ENCODE measurements around the gene SDC3. TPM values are rescaled to one million over a fixed set of nuclear protein-coding genes. Genes with fewer than 3 reads are reported as not detected.
A peak's percentile ranks its signal among the peaks of the same experiment; 100 is the strongest.

Gene SDC3
- total RNA-seq, 2 experiments from 2014 or later = 0.19 to 0.49 TPM

- CTCF ChIA-PET = interaction anchor here (8.6 kb wide), 1 partner anchor 106 kb away, joined by 177 read pairs; no protein-coding TSS in a partner anchor
- no peaks in the 10 kb centered on the region for H3K36me3 Mint-ChIP-seq (ENCODE audit: low read depth)
- peaks cover 37% of the 10 kb centered on the region for H3K27me3 Mint-ChIP-seq (ENCODE audit: low read depth)
- H3K9me3 Mint-ChIP-seq = no peaks in the 10 kb centered on the region
- peaks cover 12% of the 10 kb centered on the region for H3K4me1 Mint-ChIP-seq (ENCODE audit: low read depth)
- no peak for DNase-seq
- H3K4me3 Mint-ChIP-seq = no peak overlapping the region
- H3K27ac Mint-ChIP-seq = no peak overlapping the region
- intact Hi-C loops (cut with micrococcal nuclease) = no loop called here
These were observed 252 bp downstream of the SDC3 start for GRCh38 chr1:30908316-30908695.

GRCh38 chr1:30907481-30908315 is 860 bp downstream of the SDC3 start:
- no peaks in the 10 kb centered on the region for H3K9me3 Mint-ChIP-seq
- no peaks in the 10 kb centered on the region for H3K36me3 Mint-ChIP-seq (ENCODE audit: low read depth)
- H3K4me1 Mint-ChIP-seq (ENCODE audit: low read depth) = peaks cover 10% of the 10 kb centered on the region
- CTCF ChIA-PET = interaction anchor here (1.1 to 8.6 kb wide), 3 partner anchors 105 to 124 kb away, joined by 6 to 177 read pairs (median 33); no protein-coding TSS in a partner anchor
- DNase-seq = no peak
- H3K27ac Mint-ChIP-seq = no peak overlapping the region
- intact Hi-C loops (cut with micrococcal nuclease) = no loop called here
- peaks cover 37% of the 10 kb centered on the region for H3K27me3 Mint-ChIP-seq (ENCODE audit: low read depth)
- peak overlapping the region; percentile 69 for H3K4me3 Mint-ChIP-seq

- H3K27ac Mint-ChIP-seq = no peak overlapping the region
- H3K36me3 Mint-ChIP-seq (ENCODE audit: low read depth) = no peaks in the 10 kb centered on the region
- intact Hi-C loops (cut with micrococcal nuclease) = no loop called here
- CTCF ChIA-PET = interaction anchor here (1.1 to 4.6 kb wide), 2 partner anchors 105 to 123 kb away, joined by 6 to 33 read pairs; no protein-coding TSS in a partner anchor
- peak overlapping the region; percentile 69 for H3K4me3 Mint-ChIP-seq
- DNase-seq = no peak
- H3K9me3 Mint-ChIP-seq = no peaks in the 10 kb centered on the region
- H3K4me1 Mint-ChIP-seq (ENCODE audit: low read depth) = peaks cover 10% of the 10 kb centered on the region
- peaks cover 37% of the 10 kb centered on the region for H3K27me3 Mint-ChIP-seq (ENCODE audit: low read depth)
These were observed 1.7 kb downstream of the SDC3 start for GRCh38 chr1:30906631-30907441.

GRCh38 chr1:30905916-30906620 is 2.5 kb downstream of the SDC3 start:
- intact Hi-C loops (cut with micrococcal nuclease) = no loop called here
- CTCF ChIA-PET = interaction anchor here (1.1 to 4.6 kb wide), 2 partner anchors 105 to 122 kb away, joined by 6 to 33 read pairs; no protein-coding TSS in a partner anchor

GRCh38 chr1:30905403-30905802 is 3.2 kb downstream of the SDC3 start:
- Mint-ChIP-seq H3K4me3 (no peak overlapping the region), H3K9me3 (no peaks in the 10 kb centered on the region), H3K36me3 (ENCODE audit: low read depth) (no peaks in the 10 kb centered on the region), H3K27me3 (ENCODE audit: low read depth) (peaks cover 30% of the 10 kb centered on the region), H3K27ac (no peak overlapping the region), H3K4me1 (ENCODE audit: low read depth) (peaks cover 10% of the 10 kb centered on the region)
- intact Hi-C loops (cut with micrococcal nuclease) = no loop called here
- CTCF ChIA-PET = interaction anchor here (4.6 kb wide), 1 partner anchor 104 kb away, joined by 33 read pairs; no protein-coding TSS in a partner anchor
- no peak for DNase-seq

More at GRCh38 chr1:30905916-30906620, 2.5 kb downstream of the SDC3 start:
- DNase-seq = no peak
- peaks cover 10% of the 10 kb centered on the region for H3K4me1 Mint-ChIP-seq (ENCODE audit: low read depth)
- H3K27me3 Mint-ChIP-seq (ENCODE audit: low read depth) = peaks cover 36% of the 10 kb centered on the region
- H3K36me3 Mint-ChIP-seq (ENCODE audit: low read depth) = no peaks in the 10 kb centered on the region
- no peak overlapping the region for H3K27ac Mint-ChIP-seq
- H3K4me3 Mint-ChIP-seq = no peak overlapping the region
- no peaks in the 10 kb centered on the region for H3K9me3 Mint-ChIP-seq

GRCh38 chr1:30904962-30905335 is 3.6 kb downstream of the SDC3 start:
- H3K9me3 Mint-ChIP-seq = no peaks in the 10 kb centered on the region
- H3K4me1 Mint-ChIP-seq (ENCODE audit: low read depth) = peaks cover 10% of the 10 kb centered on the region
- H3K27ac Mint-ChIP-seq = no peak overlapping the region
- CTCF ChIA-PET = interaction anchor here (4.6 kb wide), 1 partner anchor 103 kb away, joined by 33 read pairs; no protein-coding TSS in a partner anchor
- H3K4me3 Mint-ChIP-seq = no peak overlapping the region
- peaks cover 26% of the 10 kb centered on the region for H3K27me3 Mint-ChIP-seq (ENCODE audit: low read depth)
- intact Hi-C loops (cut with micrococcal nuclease) = no loop called here
- no peaks in the 10 kb centered on the region for H3K36me3 Mint-ChIP-seq (ENCODE audit: low read depth)
- DNase-seq = no peak

GRCh38 chr1:30904191-30904961 is 4.2 kb downstream of the SDC3 start:
- no peak overlapping the region for H3K27ac Mint-ChIP-seq
- intact Hi-C loops (cut with micrococcal nuclease) = no loop called here
- H3K27me3 Mint-ChIP-seq (ENCODE audit: low read depth) = peaks cover 22% of the 10 kb centered on the region
- DNase-seq = no peak
- no peak overlapping the region for H3K4me3 Mint-ChIP-seq
- no peaks in the 10 kb centered on the region for H3K36me3 Mint-ChIP-seq (ENCODE audit: low read depth)
- H3K9me3 Mint-ChIP-seq = no peaks in the 10 kb centered on the region
- H3K4me1 Mint-ChIP-seq (ENCODE audit: low read depth) = peaks cover 8% of the 10 kb centered on the region
- CTCF ChIA-PET = interaction anchor here (0.6 to 4.6 kb wide), 2 partner anchors 103 to 653 kb away, joined by 3 to 33 read pairs; no protein-coding TSS in a partner anchor

- CTCF ChIA-PET = interaction anchor here (4.6 kb wide), 1 partner anchor 102 kb away, joined by 33 read pairs; no protein-coding TSS in a partner anchor
These were observed 5.1 kb downstream of the SDC3 start for GRCh38 chr1:30903343-30904034.

GRCh38 chr1:30902593-30903290 is 5.8 kb downstream of the SDC3 start:
- Mint-ChIP-seq H3K27ac (no peak overlapping the region), H3K4me1 (ENCODE audit: low read depth) (peaks cover 5% of the 10 kb centered on the region), H3K4me3 (no peak overlapping the region), H3K9me3 (no peaks in the 10 kb centered on the region), H3K27me3 (ENCODE audit: low read depth) (peaks cover 17% of the 10 kb centered on the region), H3K36me3 (ENCODE audit: low read depth) (no peaks in the 10 kb centered on the region)
- CTCF ChIA-PET = interaction anchor here (0.5 to 4.6 kb wide), 2 partner anchors 101 to 236 kb away, joined by 4 to 33 read pairs; no protein-coding TSS in a partner anchor
- intact Hi-C loops (cut with micrococcal nuclease) = no loop called here
- DNase-seq = no peak

More at GRCh38 chr1:30903343-30904034, 5.1 kb downstream of the SDC3 start:
- DNase-seq = no peak
- H3K4me1 Mint-ChIP-seq (ENCODE audit: low read depth) = peaks cover 6% of the 10 kb centered on the region
- no peak overlapping the region for H3K27ac Mint-ChIP-seq
- intact Hi-C loops (cut with micrococcal nuclease) = no loop called here
- no peaks in the 10 kb centered on the region for H3K9me3 Mint-ChIP-seq
- H3K27me3 Mint-ChIP-seq (ENCODE audit: low read depth) = peaks cover 17% of the 10 kb centered on the region
- H3K4me3 Mint-ChIP-seq = no peak overlapping the region
- no peaks in the 10 kb centered on the region for H3K36me3 Mint-ChIP-seq (ENCODE audit: low read depth)

GRCh38 chr1:30901798-30902581 is 6.6 kb downstream of the SDC3 start:
- Mint-ChIP-seq H3K27ac (no peak overlapping the region), H3K36me3 (ENCODE audit: low read depth) (no peaks in the 10 kb centered on the region), H3K4me3 (no peak overlapping the region), H3K27me3 (ENCODE audit: low read depth) (peaks cover 10% of the 10 kb centered on the region), H3K4me1 (ENCODE audit: low read depth) (no peaks in the 10 kb centered on the region), H3K9me3 (no peaks in the 10 kb centered on the region)
- CTCF ChIA-PET = no interaction called here
- intact Hi-C loops (cut with micrococcal nuclease) = no loop called here
- no peak for DNase-seq
